Thoracic aorta (tissue), 2 donors: ENCODE measurements around the gene ZNF783. TPM values are rescaled to one million over a fixed set of nuclear protein-coding genes. Genes with fewer than 3 reads are reported as not detected.
"Not testable (repeated sequence)": the region's sequence is repeated elsewhere in the genome, so short reads cannot be mapped to it uniquely, and the experiment has no call there.

Source experiments
- ATAC-seq: fragments of 150-250 bp; one replicate; pipeline ENCODE4 v1.8.0; 2017; ENCODE audit warnings: low read depth; ENCODE audit not compliant: insufficient number of reproducible peaks, low FRiP score
- DNase-seq: peaks from one replicate; pipeline ENCODE4 v3.0.0-alpha.2; 2020; ENCODE audit warnings: low spot score
- H3K27ac ChIP-seq, 2 donors: fragments of 200-600 bp; sonication (generic); 1 replicate in 1 of 2; 2 replicates in 1 of 2; pipeline ENCODE4 v1.5.1; 2016; ENCODE audit warnings: mild to moderate bottlenecking in 2 of 2, moderate library complexity in 2 of 2
- H3K27me3 ChIP-seq: fragments of 200-600 bp; sonication (generic); replicated peaks from 2 replicates; pipeline ENCODE4 v1.6.0; 2016; ENCODE audit warnings: mild to moderate bottlenecking; ENCODE audit not compliant: insufficient read depth
- H3K36me3 ChIP-seq: fragments of 200-600 bp; sonication (generic); one replicate; pipeline ENCODE4 v1.5.1; 2016
- H3K4me1 ChIP-seq, 2 donors: fragments of 200-600 bp; sonication (generic); 1 replicate in 1 of 2; 2 replicates in 1 of 2; pipeline versions ENCODE4 v1.5.1 to v1.6.0; 2016; ENCODE audit warnings: low read depth in 2 of 2, mild to moderate bottlenecking in 1 of 2; ENCODE audit not compliant: control insufficient read depth in 1 of 2
- H3K4me3 ChIP-seq: fragments of 200-600 bp; sonication (generic); 2 replicates; pipeline ENCODE4 v1.5.1; 2016; ENCODE audit warnings: mild to moderate bottlenecking
- H3K9me3 ChIP-seq: fragments of 200-600 bp; sonication (generic); 2 replicates; pipeline ENCODE4 v1.5.1; 2016
- CTCF ChIP-seq: fragments of 200-600 bp; sonication (generic); IDR thresholded peaks from one replicate; pipeline ENCODE4 v1.5.1; 2019; ENCODE audit warnings: antibody characterized with exemption
- total RNA-seq, 2 donors: library from RNA; depleted of rRNA; stranded (reverse); fragments of >200 nt; gene quantifications; one replicate each; pipeline versions ENCODE4 v1.1.0 to v1.2.3, GENCODE V29; 2016

ZNF783 gene
- total RNA-seq, 2 donors from 2014 or later: 23.6 to 28.9 TPM

- Histone ChIP-seq H3K27me3 (no peaks in the 10 kb centered on the region), H3K4me1 (no peaks in the 10 kb centered on the region), H3K36me3 (no peaks in the 10 kb centered on the region), H3K27ac (no peak overlapping the region), H3K9me3 (no peaks in the 10 kb centered on the region), H3K4me3 (no peak overlapping the region)
- DNase-seq: no peak
- ATAC-seq: no peak
- TF ChIP-seq CTCF: no peak
Measured at GRCh38 chr7:149330914-149331567, 69.0 kb downstream of the ZNF783 start.

GRCh38 chr7:149332602-149333320 lies 70.8 kb downstream of the ZNF783 start:
- not testable (repeated sequence) for H3K4me1 ChIP-seq, H3K9me3 ChIP-seq, H3K4me3 ChIP-seq, H3K27me3 ChIP-seq, H3K36me3 ChIP-seq, DNase-seq, H3K27ac ChIP-seq, ATAC-seq

- Histone ChIP-seq H3K27ac (no peak overlapping the region), H3K27me3 (no peaks in the 10 kb centered on the region), H3K36me3 (no peaks in the 10 kb centered on the region), H3K4me3 (no peak overlapping the region), H3K9me3 (peaks cover 4% of the 10 kb centered on the region), H3K4me1 (no peaks in the 10 kb centered on the region)
- no peak for TF ChIP-seq CTCF
- DNase-seq (no peak), ATAC-seq (no peak)
Measured at GRCh38 chr7:149333321-149333717, 71.3 kb downstream of the ZNF783 start.

- Histone ChIP-seq H3K9me3 (peaks cover 4% of the 10 kb centered on the region), H3K4me3 (no peak overlapping the region), H3K27me3 (no peaks in the 10 kb centered on the region), H3K36me3 (no peaks in the 10 kb centered on the region), H3K4me1 (no peaks in the 10 kb centered on the region), H3K27ac (no peak overlapping the region)
- no peak for TF ChIP-seq CTCF
- no peak for ATAC-seq
- DNase-seq: no peak
Measured at GRCh38 chr7:149334219-149334618, 72.2 kb downstream of the ZNF783 start.

Other genes with a start within 250 kb of the ZNF783 start
- gene PDIA4, start 233.7 kb upstream of the ZNF783 start, total RNA-seq: 10 to 100 TPM; 81.8 to 87.3 TPM
- 10 to 100 TPM in 1 of 2 donors, 1 to 10 TPM in 1; 9.2 to 11.4 TPM for gene ZNF786, start 171.5 kb upstream of the ZNF783 start, total RNA-seq
- 1 to 10 TPM; 3.1 to 3.4 TPM for gene ZNF425, start 135.9 kb upstream of the ZNF783 start, total RNA-seq
- gene ZNF398, start 114.7 kb upstream of the ZNF783 start, total RNA-seq: 10 to 100 TPM; 16.2 to 31.5 TPM
- 10 to 100 TPM; 11.1 to 20.7 TPM for gene ZNF282, start 66.7 kb upstream of the ZNF783 start, total RNA-seq
- gene ZNF212, start 22.5 kb upstream of the ZNF783 start, total RNA-seq: 1 to 10 TPM; 6.6 to 8.3 TPM
- gene ZNF777, start 198.9 kb downstream of the ZNF783 start, total RNA-seq: 1 to 10 TPM; 5.3 to 8.2 TPM
- gene ZNF746, start 235.6 kb downstream of the ZNF783 start, total RNA-seq: 10 to 100 TPM; 26.0 to 39.0 TPM